ENCODE results near the gene OLFML2A. TPM values are rescaled to one million over a fixed set of nuclear protein-coding genes. Genes with fewer than 3 reads are reported as not detected.

The OLFML2A gene
- total RNA-seq (2022; extraction: Qiagen RNA extraction), result 25.8 to 43.1 TPM (median 34.4 TPM) in 5 replicates

DNA sequence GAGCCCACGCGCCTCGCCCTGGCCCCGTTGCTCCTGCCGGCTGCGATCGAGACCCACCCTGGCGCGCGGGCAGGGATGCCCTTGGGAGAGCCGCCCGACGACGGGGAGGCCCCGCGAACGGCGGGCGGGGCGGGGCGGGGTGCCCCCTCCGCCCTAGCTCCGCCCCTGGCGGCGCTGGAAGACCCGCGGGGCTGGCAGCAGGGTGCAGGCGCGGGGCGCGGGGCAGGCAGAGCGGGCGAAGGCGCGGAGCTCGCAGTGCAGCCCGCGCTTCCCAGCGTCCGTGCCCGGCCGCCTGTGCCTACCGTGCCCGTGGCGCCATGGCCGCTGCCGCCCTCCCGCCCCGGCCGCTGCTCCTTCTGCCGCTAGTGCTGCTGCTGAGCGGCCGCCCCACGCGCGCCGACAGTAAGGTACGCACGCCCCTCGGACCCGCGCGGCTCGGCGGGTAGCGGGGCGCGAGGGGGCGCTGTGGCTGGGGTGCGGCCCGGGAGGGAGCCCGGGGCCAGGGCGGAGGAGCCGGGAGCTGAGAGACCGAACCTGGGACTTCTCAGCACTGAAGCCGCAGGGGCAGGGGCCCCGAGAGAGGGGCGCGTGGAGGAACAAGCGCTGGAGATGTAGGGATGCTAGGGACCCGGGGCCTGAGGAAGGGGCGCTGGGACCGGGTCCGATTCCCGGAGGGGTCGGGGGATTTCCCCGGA, at the start of gene OLFML2A:
TSS of gene OLFML2A (plus strand) at position 180 of the 695 bp plus-strand sequence. CDS start at position 318, 138 bp downstream.

DNA sequence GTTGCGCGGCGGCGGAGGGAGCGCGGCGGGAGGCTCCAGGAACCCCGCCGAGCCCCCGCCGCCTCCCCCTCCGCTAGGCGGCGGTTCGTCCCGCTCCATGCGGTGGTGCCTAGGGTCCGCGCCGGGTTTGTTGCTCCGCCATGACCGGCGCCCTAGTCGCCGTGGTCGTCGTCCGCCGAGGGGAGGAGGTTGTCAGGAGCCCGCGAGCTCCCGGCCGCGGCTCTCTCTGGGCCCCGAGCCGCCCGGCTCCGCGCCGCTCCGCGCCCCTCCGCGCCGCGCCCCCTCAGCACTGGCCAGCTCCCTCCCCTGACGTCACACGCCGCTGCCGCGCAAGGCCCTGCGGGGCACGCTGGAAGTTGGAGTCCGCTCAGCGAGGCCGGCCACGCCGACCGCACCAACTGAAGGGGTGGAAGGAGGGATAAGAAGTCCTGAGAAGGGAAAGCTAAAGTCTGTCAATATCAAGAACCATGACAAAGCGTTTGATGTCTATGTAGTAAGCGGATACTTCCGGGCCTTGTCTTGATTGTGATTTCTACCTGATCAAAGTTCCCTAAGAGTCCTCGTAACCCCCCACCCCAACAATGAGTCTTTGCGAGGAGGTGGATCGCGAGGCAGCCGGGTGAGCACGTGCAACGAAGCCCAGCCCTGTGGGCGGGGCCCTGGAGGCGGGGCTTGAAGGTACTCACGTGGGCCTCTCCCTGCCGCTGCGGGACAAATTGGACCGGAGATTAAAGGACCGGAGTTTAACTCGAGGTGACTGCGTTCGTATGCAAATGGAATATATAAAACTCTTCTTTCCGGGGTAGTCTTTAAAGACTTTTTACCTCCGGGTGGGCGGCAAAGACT, 5.7 kb upstream of the OLFML2A start, which contains the start of gene NR6A1:
TSS of gene NR6A1 (minus strand) at position 291 of the 846 bp plus-strand sequence.

DNA sequence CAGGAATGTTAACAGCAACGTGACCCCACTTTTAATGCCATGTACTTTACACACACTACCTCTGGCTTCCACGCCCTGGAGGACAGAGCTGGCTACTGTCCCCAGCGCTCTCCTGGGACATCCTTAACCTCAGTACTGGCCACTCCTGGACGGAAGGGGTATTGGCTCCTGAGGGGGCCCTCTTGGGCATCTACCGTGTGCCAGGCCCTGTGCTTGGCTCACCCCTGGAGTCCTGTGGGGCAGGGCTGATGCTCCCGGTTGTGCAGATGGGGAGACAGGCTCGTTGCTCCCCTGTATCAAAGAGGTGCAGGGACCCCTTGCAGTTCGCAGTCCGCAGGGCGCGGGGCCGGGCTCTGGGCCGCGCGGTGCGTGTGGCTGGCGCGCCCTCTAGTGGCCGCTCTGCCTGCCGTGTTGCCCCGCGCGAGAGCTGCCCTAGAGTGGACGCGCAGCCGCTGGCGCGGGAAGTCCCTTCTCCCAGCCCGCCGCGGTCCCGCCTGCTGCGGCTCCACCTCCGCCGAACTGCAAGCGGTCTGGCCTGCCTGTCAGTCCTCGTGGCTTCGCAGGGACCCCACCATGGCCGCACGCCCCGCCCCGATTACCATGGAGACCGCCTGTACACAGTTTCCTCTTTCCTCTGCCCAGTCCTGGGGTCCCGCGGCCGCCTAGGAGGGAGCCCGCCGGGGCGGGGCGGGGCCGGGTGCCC, 76.0 kb downstream of the OLFML2A start, which contains the start of gene WDR38:
TSS of gene WDR38 (plus strand) at position 632 of the 703 bp plus-strand sequence. CDS start 72 bp downstream, outside the sequence.

DNA sequence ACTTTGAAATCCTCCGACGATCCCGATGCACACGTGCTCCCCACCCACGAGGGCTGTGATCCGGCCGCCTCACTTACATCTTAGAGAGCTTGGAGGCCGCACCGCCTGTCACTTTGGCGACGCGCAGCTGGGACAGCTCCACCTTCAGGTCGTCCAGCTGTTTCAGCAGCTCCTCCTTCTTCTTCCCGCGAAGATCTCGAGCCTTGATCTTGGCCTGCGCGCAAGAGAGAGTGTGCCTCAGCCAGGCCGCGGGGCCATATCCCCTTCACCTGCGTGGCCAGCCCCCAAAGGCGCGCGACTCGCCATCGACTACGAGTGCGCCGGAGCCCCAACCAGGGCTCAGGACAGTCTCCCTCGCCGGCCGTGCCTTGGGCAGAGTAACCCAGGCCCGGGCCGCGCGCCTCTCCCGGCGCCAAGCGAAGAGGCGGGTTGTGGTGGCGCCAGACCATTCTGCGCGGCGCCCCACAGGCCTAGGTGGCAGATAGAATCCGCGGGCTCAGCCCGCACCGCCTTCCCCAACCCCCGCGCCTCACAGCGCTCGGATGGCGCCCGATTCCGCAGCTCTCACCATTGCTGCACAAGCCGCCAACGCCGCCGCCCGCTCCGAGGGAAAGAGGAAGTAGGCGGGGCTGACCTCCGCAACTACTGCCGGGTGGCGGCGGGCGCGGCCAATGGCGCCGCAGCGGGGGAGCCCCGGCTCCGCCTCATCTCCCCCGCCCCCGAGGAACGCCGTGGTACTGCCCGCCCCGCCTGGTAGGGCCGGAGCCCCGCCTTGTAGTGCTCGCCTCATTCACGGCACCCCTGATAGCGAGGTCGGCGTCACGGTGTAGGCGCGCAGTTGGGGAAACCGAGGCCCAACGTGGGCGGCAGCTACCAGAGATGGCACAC, 84.7 kb downstream of the OLFML2A start, which contains the start of the genes ARPC5L and RPL35:
TSS of gene ARPC5L (plus strand) at position 789 of the 888 bp plus-strand sequence. CDS start 7,161 bp downstream, outside the sequence.
TSS of gene RPL35 (minus strand) at position 616 of the 888 bp plus-strand sequence. CDS start at position 571, 45 bp downstream.

Other genes with a start within 250 kb of the OLFML2A start
- gene NR6A1, start 5.8 kb upstream of the OLFML2A start, total RNA-seq (2022; extraction: Qiagen RNA extraction), result 1.8 to 2.2 TPM (median 2.1 TPM) in 5 replicates
- gene WDR38, start 76.3 kb downstream of the OLFML2A start, total RNA-seq (2022; extraction: Qiagen RNA extraction), result 0.07 to 0.28 TPM (median 0.16 TPM) in 4 of 5 replicates, not detected in the other
- gene RPL35, start 84.8 kb downstream of the OLFML2A start, total RNA-seq (2022; extraction: Qiagen RNA extraction), result 2,714 to 3,101 TPM (median 2,797 TPM) in 5 replicates
- gene ARPC5L, start 85.0 kb downstream of the OLFML2A start, total RNA-seq (2022; extraction: Qiagen RNA extraction), result 61.3 to 74.3 TPM (median 66.8 TPM) in 5 replicates
- 9.6 to 12.0 TPM (median 11.1 TPM) in 5 replicates for gene GOLGA1, start 163.9 kb downstream of the OLFML2A start, total RNA-seq (2022; extraction: Qiagen RNA extraction)